ENCODE measurements around the gene GBA2.

The GBA2 gene

GRCh38 chr9:35714579-35715252 lies 34.3 kb downstream of the GBA2 start:
- DNase-seq (ENCODE audit: low spot score), result no peak

GRCh38 chr9:35714123-35714522 lies 34.9 kb downstream of the GBA2 start:
- no peak for DNase-seq (ENCODE audit: low spot score)

- DNase-seq (ENCODE audit: low spot score), result no peak
These were observed 35.5 kb downstream of the GBA2 start for GRCh38 chr9:35713578-35713977.

- DNase-seq (ENCODE audit: low spot score), result no peak
These were observed 36.1 kb downstream of the GBA2 start for GRCh38 chr9:35712762-35713400.

GRCh38 chr9:35711501-35712428 lies 37.3 kb downstream of the GBA2 start:
- DNase-seq (ENCODE audit: low spot score), result no peak

- no peak for DNase-seq (ENCODE audit: low spot score)
These were observed 38.1 kb downstream of the GBA2 start for GRCh38 chr9:35710818-35711500.

- DNase-seq (ENCODE audit: low spot score), result no peak
These were observed 40.9 kb downstream of the GBA2 start for GRCh38 chr9:35708146-35708545.

GRCh38 chr9:35706951-35707350 lies 42.1 kb downstream of the GBA2 start:
- no peak for DNase-seq (ENCODE audit: low spot score)

- no peak for DNase-seq (ENCODE audit: low spot score)
These were observed 43.1 kb downstream of the GBA2 start for GRCh38 chr9:35705836-35706430.

GRCh38 chr9:35705372-35705771 lies 43.7 kb downstream of the GBA2 start:
- no peak for DNase-seq (ENCODE audit: low spot score)

- no peak for DNase-seq (ENCODE audit: low spot score)
These were observed 44.9 kb downstream of the GBA2 start for GRCh38 chr9:35703906-35704672.

- no peak for DNase-seq (ENCODE audit: low spot score)
These were observed 46.3 kb downstream of the GBA2 start for GRCh38 chr9:35702696-35703095.

GRCh38 chr9:35700942-35701341 lies 48.1 kb downstream of the GBA2 start:
- DNase-seq (ENCODE audit: low spot score), result no peak

- DNase-seq (ENCODE audit: low spot score), result no peak
These were observed 49.0 kb downstream of the GBA2 start for GRCh38 chr9:35700031-35700430.

GRCh38 chr9:35698231-35698630 lies 50.8 kb downstream of the GBA2 start:
- no peak for DNase-seq (ENCODE audit: low spot score)

GRCh38 chr9:35697486-35697885 lies 51.5 kb downstream of the GBA2 start:
- DNase-seq (ENCODE audit: low spot score), result no peak

GRCh38 chr9:35696520-35697215 lies 52.4 kb downstream of the GBA2 start:
- peak; percentile 49 for DNase-seq (ENCODE audit: low spot score)

GRCh38 chr9:35695943-35696401 lies 53.1 kb downstream of the GBA2 start:
- no peak for DNase-seq (ENCODE audit: low spot score)

GRCh38 chr9:35691757-35692301 lies 57.2 kb downstream of the GBA2 start:
- no peak for DNase-seq (ENCODE audit: low spot score)

GRCh38 chr9:35691334-35691650 lies 57.7 kb downstream of the GBA2 start:
- DNase-seq (ENCODE audit: low spot score), result no peak
